WI38 (cell line): Measurements from ENCODE around the gene SUSD5.
"Not testable (repeated sequence)": the region's sequence is repeated elsewhere in the genome, so short reads cannot be mapped to it uniquely, and the experiment has no call there.

Experiments used
- H3K4me3 ChIP-seq: 2 replicates; pipeline ENCODE4 v1.5.1; 2011; ENCODE audit warnings: low read depth, mild to moderate bottlenecking, control low read depth, low read length
- CTCF ChIP-seq: IDR thresholded peaks from 2 replicates; pipeline ENCODE4 v1.5.1; 2012; ENCODE audit warnings: low read depth, mild to moderate bottlenecking, control low read depth, low read length

Gene SUSD5

GRCh38 chr3:33117461-33117860, 101.1 kb downstream of the SUSD5 start:
- H3K4me3 ChIP-seq: no peak overlapping the region
- TF ChIP-seq CTCF: no peak

GRCh38 chr3:33115024-33115768, 103.4 kb downstream of the SUSD5 start:
- H3K4me3 ChIP-seq: peak overlapping the region; percentile 70
- TF ChIP-seq CTCF: no peak

- TF ChIP-seq CTCF: no peak
- peak overlapping the region; percentile 70 for H3K4me3 ChIP-seq
These were observed 104.0 kb downstream of the SUSD5 start for GRCh38 chr3:33114622-33115023.

GRCh38 chr3:33113772-33114621, 104.6 kb downstream of the SUSD5 start, which contains the start of gene CRTAP:
Gene CRTAP, plus strand, starts transcription at chr3:33114014. Its CDS starts 64 bp downstream, at chr3:33114078.
- peak within 1 kb of the TSS; percentile 70 for H3K4me3 ChIP-seq
- TF ChIP-seq CTCF: no peak

- H3K4me3 ChIP-seq: no peak overlapping the region
- no peak for TF ChIP-seq CTCF
These were observed 107.0 kb downstream of the SUSD5 start for GRCh38 chr3:33111581-33111980.

GRCh38 chr3:33106854-33107253, 111.8 kb downstream of the SUSD5 start:
- H3K4me3 ChIP-seq: not testable (repeated sequence)

- no peak overlapping the region for H3K4me3 ChIP-seq
- TF ChIP-seq CTCF: no peak
These were observed 113.2 kb downstream of the SUSD5 start for GRCh38 chr3:33105341-33105948.
